CD14-positive monocyte (primary cell): ENCODE results near the gene SGMS1. TPM values are rescaled to one million over a fixed set of nuclear protein-coding genes. Genes with fewer than 3 reads are reported as not detected.

Experiments
- DNase-seq, 3 donors: peaks; one replicate each; pipeline ENCODE4 v3.0.0-alpha.2; 2011 to 2022
- H2AFZ ChIP-seq: 2 replicates; pipeline ENCODE4 v1.6.0; 2012; ENCODE audit warnings: mild to moderate bottlenecking, low read depth, low read length, inconsistent platforms; ENCODE audit not compliant: insufficient read depth, poor library complexity, severe bottlenecking
- H3K27ac ChIP-seq, 2 donors: 1 replicate in 1 of 2; 2 replicates in 1 of 2; pipeline ENCODE4 v1.5.1; 2012 to 2013; ENCODE audit warnings: low read length in 2 of 2, control low read depth in 1 of 2, inconsistent platforms in 1 of 2, low read depth in 1 of 2, mild to moderate bottlenecking in 1 of 2
- H3K27me3 ChIP-seq, 2 donors: one replicate each; pipeline versions ENCODE4 v1.6.0 to v1.6.1; 2011 to 2013; ENCODE audit warnings: low read length in 2 of 2; ENCODE audit not compliant: control insufficient read depth in 2 of 2, insufficient read depth in 2 of 2
- H3K36me3 ChIP-seq, 2 donors: replicated peaks in 1 of 2; 1 replicate in 1 of 2; 2 replicates in 1 of 2; pipeline versions ENCODE4 v1.5.1 to v1.6.1; 2012 to 2013; ENCODE audit warnings: low read length in 2 of 2, control low read depth in 1 of 2, inconsistent platforms in 1 of 2, mild to moderate bottlenecking in 1 of 2; ENCODE audit not compliant: insufficient read depth in 2 of 2, control insufficient read depth in 1 of 2
- H3K4me1 ChIP-seq, 2 donors: 1 replicate in 1 of 2; 2 replicates in 1 of 2; pipeline versions ENCODE4 v1.5.1 to v1.6.1; 2012 to 2013; ENCODE audit warnings: low read length in 2 of 2, control low read depth in 1 of 2, inconsistent platforms in 1 of 2, mild to moderate bottlenecking in 1 of 2, moderate library complexity in 1 of 2; ENCODE audit not compliant: insufficient read depth in 2 of 2, control insufficient read depth in 1 of 2
- H3K4me2 ChIP-seq: replicated peaks from 2 replicates; pipeline ENCODE3; 2012; ENCODE audit warnings: low read length, moderate library complexity, mild to moderate bottlenecking; ENCODE audit not compliant: poor library complexity, severe bottlenecking; ENCODE audit errors: extremely low read depth
- H3K4me3 ChIP-seq, 3 experiments: fragments of 200-600 bp in 1 of 3; sonication (generic) in 1 of 3; replicated peaks in 1 of 3; 1 replicate in 2 of 3; 2 replicates in 1 of 3; pipeline ENCODE4 v1.5.1; 2011 to 2013; ENCODE audit warnings: low read length in 3 of 3, mild to moderate bottlenecking in 3 of 3, control low read depth in 2 of 3, low read depth in 2 of 3, inconsistent platforms in 1 of 3, moderate library complexity in 1 of 3
- H3K79me2 ChIP-seq: 2 replicates; pipeline ENCODE4 v1.6.0; 2012; ENCODE audit warnings: mild to moderate bottlenecking, control low read depth, inconsistent platforms, low read length, moderate library complexity; ENCODE audit not compliant: insufficient read depth
- H3K9ac ChIP-seq: 2 replicates; pipeline ENCODE4 v1.6.0; 2017; ENCODE audit warnings: low read length, mild to moderate bottlenecking; ENCODE audit not compliant: insufficient read depth, poor library complexity, severe bottlenecking
- H3K9me3 ChIP-seq, 2 donors: replicated peaks in 1 of 2; 1 replicate in 1 of 2; 2 replicates in 1 of 2; pipeline versions ENCODE4 v1.5.1 to v1.6.1; 2012 to 2013; ENCODE audit warnings: low read length in 2 of 2, control low read depth in 1 of 2; ENCODE audit not compliant: control insufficient read depth in 1 of 2, insufficient read depth in 1 of 2
- H4K20me1 ChIP-seq: 2 replicates; pipeline ENCODE4 v1.6.0; 2012; ENCODE audit warnings: mild to moderate bottlenecking, low read length, control low read depth, moderate library complexity; ENCODE audit not compliant: insufficient read depth
- H3K27ac Mint-ChIP-seq, 7 donors: one replicate each; pipeline ENCODE4 v1.8.0; 2020; ENCODE audit warnings: mild to moderate bottlenecking in 7 of 7, mixed read lengths in 7 of 7, moderate library complexity in 6 of 7, inconsistent platforms in 2 of 7
- H3K27me3 Mint-ChIP-seq, 3 donors: one replicate each; pipeline ENCODE4 v1.8.0; 2021 to 2022; ENCODE audit warnings: low read depth in 3 of 3, mild to moderate bottlenecking in 3 of 3, mixed read lengths in 3 of 3, moderate library complexity in 3 of 3, inconsistent platforms in 1 of 3
- H3K36me3 Mint-ChIP-seq, 2 donors: one replicate each; pipeline ENCODE4 v1.8.0; 2020; ENCODE audit warnings: mixed read lengths in 2 of 2, inconsistent platforms in 1 of 2, mild to moderate bottlenecking in 1 of 2
- H3K4me1 Mint-ChIP-seq: one replicate; pipeline ENCODE4 v1.8.0; 2020; ENCODE audit warnings: mild to moderate bottlenecking, mixed read lengths
- H3K4me3 Mint-ChIP-seq, 2 donors: one replicate each; pipeline ENCODE4 v1.8.0; 2020; ENCODE audit warnings: mild to moderate bottlenecking in 2 of 2, mixed read lengths in 2 of 2, moderate library complexity in 1 of 2
- H3K9me3 Mint-ChIP-seq, 7 donors: one replicate each; pipeline ENCODE4 v1.8.0; 2020 to 2022; ENCODE audit warnings: mixed read lengths in 7 of 7, mild to moderate bottlenecking in 6 of 7, moderate library complexity in 6 of 7, inconsistent platforms in 2 of 7
- WGBS: methylation state at CpG from one replicate; pipeline ENCODE4 v1.1.5; 2013; ENCODE audit warnings: missing lambda C conversion rate; ENCODE audit not compliant: insufficient coverage; 5-methylcytosine and 5-hydroxymethylcytosine counted together
- intact Hi-C, 2 donors: fragments of 100-400 bp; cut with micrococcal nuclease; formaldehyde crosslinking; loops; one replicate each; pipeline versions ENCODE4 v1.15.0 to v1.15.1; 2023
- polyA plus RNA-seq, 3 donors: library from polyadenylated mRNA; depleted of rRNA in 1 of 3; unstranded in 2 of 3; stranded (reverse) in 1 of 3; fragments of 300-500 nt in 2 of 3; fragments of >200 nt in 1 of 3; fragmentation: Illumina TruSeq in 2 of 3; gene quantifications; 1 replicate in 2 of 3; 2 replicates in 1 of 3; pipeline ENCODE4 v1.2.3, GENCODE V29; 2012 to 2021
- TF ChIP-seq, protein P1 (sequence below): fragments of 200-600 bp; IDR thresholded peaks from one replicate; pipeline ENCODE4 v1.8.0; 2022; ENCODE audit warnings: antibody characterized with exemption, mild to moderate bottlenecking

The SGMS1 gene
- polyA plus RNA-seq, 3 donors = 19.5 to 20.6 (median 20.4) TPM

DNA sequence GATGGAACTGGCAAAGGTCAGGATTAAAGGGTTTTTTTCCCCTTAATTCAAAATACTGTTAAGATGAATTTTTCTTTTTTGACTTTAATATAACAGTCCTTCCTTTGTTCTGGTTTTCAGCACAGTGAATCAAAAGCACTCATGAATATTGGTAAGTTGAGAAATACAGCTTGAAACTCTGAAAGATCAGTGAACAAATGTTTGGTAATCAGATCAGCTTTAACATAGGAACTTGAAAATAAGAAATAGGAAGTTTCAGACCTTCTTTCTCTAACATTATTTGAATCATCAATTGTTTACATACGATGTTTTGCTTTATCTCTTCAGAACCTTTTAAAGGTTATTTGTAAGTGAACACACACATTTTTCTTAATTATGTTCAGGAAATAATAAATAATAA is 90.5 kb downstream of the SGMS1 start:
- Histone ChIP-seq H3K9me3 (no peaks in the 10 kb centered on the region), H3K27ac (no peak overlapping the region), H3K9ac (no peak overlapping the region), H4K20me1 (no peaks in the 10 kb centered on the region), H2AFZ (no peak overlapping the region), H3K4me1 (no peaks in the 10 kb centered on the region), H3K79me2 (no peaks in the 10 kb centered on the region), H3K27me3 (no peaks in the 10 kb centered on the region), H3K4me2 (no peak overlapping the region), H3K36me3 (no peaks in the 10 kb centered on the region), H3K4me3 (no peak overlapping the region)
- Mint-ChIP-seq H3K4me3 (no peak overlapping the region), H3K4me1 (peaks cover 8% of the 10 kb centered on the region), H3K27me3 (peaks cover 0 to 2% (median 0%) of the 10 kb centered on the region in 3 donors), H3K36me3 (peaks cover 0 to 3% of the 10 kb centered on the region in 2 donors), H3K27ac (peak overlapping the region in 2 of 7 donors; percentile 43 to 52), H3K9me3 (no peaks in the 10 kb centered on the region)
- intact Hi-C loops = no loop called here
- TF ChIP-seq, protein P1, sequence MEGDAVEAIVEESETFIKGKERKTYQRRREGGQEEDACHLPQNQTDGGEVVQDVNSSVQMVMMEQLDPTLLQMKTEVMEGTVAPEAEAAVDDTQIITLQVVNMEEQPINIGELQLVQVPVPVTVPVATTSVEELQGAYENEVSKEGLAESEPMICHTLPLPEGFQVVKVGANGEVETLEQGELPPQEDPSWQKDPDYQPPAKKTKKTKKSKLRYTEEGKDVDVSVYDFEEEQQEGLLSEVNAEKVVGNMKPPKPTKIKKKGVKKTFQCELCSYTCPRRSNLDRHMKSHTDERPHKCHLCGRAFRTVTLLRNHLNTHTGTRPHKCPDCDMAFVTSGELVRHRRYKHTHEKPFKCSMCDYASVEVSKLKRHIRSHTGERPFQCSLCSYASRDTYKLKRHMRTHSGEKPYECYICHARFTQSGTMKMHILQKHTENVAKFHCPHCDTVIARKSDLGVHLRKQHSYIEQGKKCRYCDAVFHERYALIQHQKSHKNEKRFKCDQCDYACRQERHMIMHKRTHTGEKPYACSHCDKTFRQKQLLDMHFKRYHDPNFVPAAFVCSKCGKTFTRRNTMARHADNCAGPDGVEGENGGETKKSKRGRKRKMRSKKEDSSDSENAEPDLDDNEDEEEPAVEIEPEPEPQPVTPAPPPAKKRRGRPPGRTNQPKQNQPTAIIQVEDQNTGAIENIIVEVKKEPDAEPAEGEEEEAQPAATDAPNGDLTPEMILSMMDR = no peak
- DNase-seq = peak in 1 of 3 donors; percentile 7
- WGBS = no CpG with 5 or more reads among the region's 1 CpG

DNA sequence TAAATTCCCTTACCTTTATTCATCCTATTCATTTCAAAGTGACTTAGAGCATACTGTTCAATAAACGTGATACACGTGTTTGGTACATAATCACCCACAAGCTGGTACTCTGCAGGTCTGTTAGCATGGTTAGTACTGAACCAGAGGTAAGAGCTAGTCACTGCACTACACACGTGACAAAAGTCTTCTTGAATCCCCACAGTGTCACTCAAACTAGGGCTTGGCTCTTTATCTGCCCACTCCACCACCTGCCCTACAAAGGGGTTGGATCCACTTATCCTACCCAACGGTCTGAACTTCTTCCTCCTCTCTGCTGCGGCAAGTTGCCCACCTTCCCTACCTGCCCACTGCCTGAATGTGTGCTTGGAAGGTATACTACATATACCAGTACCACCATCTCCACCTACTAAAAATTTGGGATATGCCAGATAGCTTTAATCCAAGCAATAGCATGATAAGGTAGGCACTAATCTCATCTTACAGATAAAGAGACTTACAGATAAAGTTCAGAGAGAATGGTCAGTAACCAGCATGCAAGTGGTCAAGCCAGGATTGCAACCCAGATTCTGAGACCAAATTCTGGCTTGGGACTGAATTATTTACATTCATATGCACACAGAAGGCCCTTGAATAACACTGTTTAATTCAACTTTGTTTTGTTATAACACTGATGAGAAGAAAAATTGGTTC is 92.2 kb downstream of the SGMS1 start:
- Mint-ChIP-seq H3K27me3 (no peaks in the 10 kb centered on the region), H3K27ac (peak overlapping the region in 1 of 7 donors; percentile 46), H3K4me3 (no peak overlapping the region), H3K4me1 (peaks cover 8% of the 10 kb centered on the region), H3K36me3 (peaks cover 4 to 6% of the 10 kb centered on the region in 2 donors), H3K9me3 (no peaks in the 10 kb centered on the region)
- Histone ChIP-seq H3K9me3 (no peaks in the 10 kb centered on the region), H3K27me3 (no peaks in the 10 kb centered on the region), H3K4me3 (no peak overlapping the region), H3K9ac (no peak overlapping the region), H3K36me3 (no peaks in the 10 kb centered on the region), H3K4me2 (no peak overlapping the region), H3K27ac (no peak overlapping the region), H2AFZ (no peak overlapping the region), H4K20me1 (peaks cover 4% of the 10 kb centered on the region), H3K4me1 (no peaks in the 10 kb centered on the region), H3K79me2 (no peaks in the 10 kb centered on the region)
- intact Hi-C loops = no loop called here
- 80% methylated on average over 2 of the region's 5 CpGs for WGBS
- TF ChIP-seq, protein P1 = no peak
- DNase-seq = no peak
